Right hindlimb (tissue), 1 donor: ENCODE results near the gene JAGN1.
"Not testable (repeated sequence)": the region's sequence is repeated elsewhere in the genome, so short reads cannot be mapped to it uniquely, and the experiment has no call there.

Experiments used
- DNase-seq: peaks from one replicate; pipeline ENCODE4 v3.0.0-alpha.2; 2018

JAGN1 gene

DNA sequence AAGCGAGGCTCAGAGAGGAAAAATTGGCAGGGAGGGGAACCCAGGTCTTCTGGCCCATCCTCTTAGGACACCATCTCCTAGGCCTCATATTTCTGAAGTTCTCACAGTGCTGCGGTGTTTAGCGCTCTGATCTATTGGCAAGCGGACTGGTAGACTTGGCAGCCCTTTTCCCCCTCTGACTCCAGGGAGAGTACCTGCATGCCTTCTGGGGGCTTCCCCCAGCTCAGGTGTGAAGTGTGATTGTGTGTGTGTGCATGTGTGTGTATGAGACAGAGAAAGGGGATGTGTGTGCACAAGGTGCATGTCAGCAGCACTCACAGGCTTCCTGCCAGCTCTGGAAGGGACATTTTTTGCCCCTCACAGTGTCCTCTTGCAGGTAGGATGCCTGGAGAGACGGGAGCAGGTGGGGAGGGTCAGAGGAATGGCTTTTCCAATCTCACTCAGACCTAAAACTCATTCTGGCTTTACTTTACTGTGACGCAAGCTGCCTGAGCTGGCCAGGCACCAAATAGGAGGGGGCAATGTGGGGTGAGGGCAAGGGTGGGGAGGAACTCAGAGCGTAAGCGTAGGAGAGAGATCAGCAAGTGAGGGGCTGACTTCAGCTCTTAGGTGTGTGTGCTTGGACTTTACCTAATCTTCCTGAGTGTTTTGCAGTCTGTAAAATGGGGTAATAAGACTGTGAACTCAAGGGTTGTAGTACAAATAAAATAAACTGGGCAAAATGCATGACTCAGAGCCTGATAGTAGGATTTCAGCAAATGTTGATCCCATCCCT lies 8.2 kb downstream of the JAGN1 start:
- no peak for DNase-seq

DNA sequence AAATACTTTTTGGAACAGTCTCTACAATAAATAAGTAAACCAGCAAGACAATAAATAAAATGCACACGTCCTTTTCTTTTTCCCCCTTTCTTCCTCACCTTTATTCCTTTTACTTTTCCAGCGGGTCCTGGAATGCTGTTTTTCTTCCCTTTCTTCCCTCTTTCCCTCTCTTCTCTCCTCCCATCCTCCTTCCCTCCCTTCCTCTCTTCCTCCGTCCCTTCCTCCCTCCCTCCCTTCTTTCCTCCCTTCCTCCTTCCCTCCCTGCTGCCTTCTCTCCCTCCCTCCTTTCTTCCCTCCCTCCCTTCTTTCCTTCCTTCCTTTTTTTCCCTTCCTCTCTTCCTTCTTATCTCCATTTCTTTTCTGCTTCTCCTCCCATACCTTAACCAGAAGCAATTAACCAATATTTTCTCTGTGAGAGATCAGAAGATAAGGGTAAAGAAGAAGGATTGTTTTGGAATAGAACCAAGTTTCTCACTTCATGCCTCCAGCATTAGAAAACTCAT lies 8.9 kb downstream of the JAGN1 start:
- no peak for DNase-seq

- not testable (repeated sequence) for DNase-seq
Observed at GRCh38 chr3:9900965-9901415, 10.6 kb downstream of the JAGN1 start.

GRCh38 chr3:9901967-9902366 lies 11.6 kb downstream of the JAGN1 start:
- no peak for DNase-seq

DNA sequence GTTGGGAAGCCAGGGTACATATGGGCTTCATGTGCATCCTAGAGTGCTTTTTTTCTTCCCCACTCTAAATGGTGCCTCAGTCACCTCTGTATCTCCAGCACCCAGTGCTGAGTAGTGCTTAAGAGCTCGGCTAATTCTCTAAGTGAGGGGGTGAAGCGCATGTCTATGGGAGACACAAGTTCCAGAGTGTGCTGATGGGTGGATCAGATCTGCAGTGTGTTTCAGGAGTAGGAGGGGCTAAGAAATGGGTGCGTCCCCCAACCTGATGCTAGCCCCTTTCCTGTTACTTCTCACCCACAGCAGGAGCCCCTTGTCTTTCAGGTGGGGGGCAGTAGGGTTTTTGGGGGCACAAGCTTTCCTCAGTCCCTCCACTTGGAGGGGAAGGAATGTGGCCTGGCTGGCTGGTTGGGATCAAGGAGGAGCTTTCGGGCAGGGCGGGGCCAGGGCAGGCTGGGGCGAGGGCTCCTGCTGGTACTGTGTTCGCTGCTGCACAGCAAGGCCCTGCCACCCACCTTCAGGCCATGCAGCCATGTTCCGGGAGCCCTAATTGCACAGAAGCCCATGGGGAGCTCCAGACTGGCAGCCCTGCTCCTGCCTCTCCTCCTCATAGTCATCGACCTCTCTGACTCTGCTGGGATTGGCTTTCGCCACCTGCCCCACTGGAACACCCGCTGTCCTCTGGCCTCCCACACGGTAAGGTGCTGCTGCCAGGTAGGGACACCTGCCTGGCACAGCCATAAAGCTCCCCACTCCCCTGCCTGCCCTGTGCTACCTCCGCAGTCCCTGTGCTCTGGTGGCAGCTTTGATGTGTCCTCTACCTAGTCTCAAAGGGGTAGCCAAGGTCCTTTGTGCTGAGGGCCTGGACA lies 12.2 kb downstream of the JAGN1 start, which contains the start of gene IL17RE:
Gene IL17RE (plus strand): TSS at position 477 of the 866 bp plus-strand sequence. CDS start 85 bp downstream, at position 562.
- DNase-seq: no peak

DNA sequence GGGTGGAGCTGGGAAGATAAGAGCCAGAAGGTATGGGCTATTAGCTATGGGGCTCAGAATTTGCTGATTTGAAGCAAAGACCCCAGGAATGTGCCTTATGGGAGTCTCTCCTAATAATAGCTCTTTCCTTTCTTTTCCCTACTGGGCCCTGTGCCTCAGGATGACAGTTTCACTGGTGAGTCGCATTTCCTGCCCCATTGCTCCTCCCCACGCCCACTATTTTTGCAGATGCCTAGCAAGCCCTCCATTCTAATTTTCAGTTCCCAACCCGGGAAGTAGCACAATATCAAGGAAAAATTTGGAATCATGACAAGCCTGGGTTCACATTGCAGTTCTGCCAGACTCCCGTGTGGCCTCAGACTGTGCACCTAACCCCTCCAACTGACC lies 12.8 kb downstream of the JAGN1 start:
- no peak for DNase-seq

GRCh38 chr3:9903904-9904303 lies 13.5 kb downstream of the JAGN1 start:
- DNase-seq: no peak

DNA sequence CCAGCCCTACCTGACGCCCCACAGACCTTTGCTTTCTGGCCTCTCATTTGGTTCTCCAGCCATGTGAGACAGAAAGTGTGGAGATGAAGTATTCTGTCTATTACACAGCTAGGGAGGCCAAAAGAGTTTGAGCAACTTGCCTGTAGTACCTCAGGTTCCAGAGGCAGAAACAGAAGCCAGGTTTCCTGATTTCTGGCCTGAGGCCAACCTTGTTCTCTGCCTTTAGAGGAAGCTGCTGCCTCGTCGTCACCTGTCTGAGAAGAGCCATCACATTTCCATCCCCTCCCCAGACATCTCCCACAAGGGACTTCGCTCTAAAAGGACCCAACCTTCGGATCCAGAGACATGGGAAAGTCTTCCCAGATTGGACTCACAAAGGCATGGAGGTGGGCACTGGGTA lies 16.1 kb downstream of the JAGN1 start:
- DNase-seq: no peak

- no peak for DNase-seq
Observed at GRCh38 chr3:9908286-9908685, 17.9 kb downstream of the JAGN1 start.

- DNase-seq: no peak
Observed at GRCh38 chr3:9909221-9910013, 19.0 kb downstream of the JAGN1 start.

- no peak for DNase-seq
Observed at GRCh38 chr3:9911863-9912262, 21.5 kb downstream of the JAGN1 start.

- no peak for DNase-seq
Observed at GRCh38 chr3:9912294-9912935, 22.0 kb downstream of the JAGN1 start.

DNA sequence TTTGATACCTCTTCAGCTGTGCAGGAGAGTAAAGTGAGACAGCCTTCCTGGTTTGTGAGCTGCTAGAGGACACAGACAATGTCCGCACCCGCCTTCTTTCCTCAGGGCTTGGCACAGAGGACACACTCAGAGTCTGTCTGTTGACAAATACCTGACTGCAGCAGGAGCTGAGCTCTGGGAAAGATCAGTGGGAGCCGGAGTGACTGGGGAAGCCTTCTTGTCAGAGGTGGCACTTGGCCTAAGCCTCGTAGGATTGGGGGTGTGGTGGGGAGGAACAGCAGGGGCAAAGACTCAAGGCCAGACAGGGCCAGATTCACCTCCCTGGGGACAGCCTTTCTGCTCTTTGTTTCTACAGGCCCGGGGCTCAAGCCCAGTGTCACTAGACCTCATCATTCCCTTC lies 23.2 kb downstream of the JAGN1 start:
- DNase-seq: no peak

DNA sequence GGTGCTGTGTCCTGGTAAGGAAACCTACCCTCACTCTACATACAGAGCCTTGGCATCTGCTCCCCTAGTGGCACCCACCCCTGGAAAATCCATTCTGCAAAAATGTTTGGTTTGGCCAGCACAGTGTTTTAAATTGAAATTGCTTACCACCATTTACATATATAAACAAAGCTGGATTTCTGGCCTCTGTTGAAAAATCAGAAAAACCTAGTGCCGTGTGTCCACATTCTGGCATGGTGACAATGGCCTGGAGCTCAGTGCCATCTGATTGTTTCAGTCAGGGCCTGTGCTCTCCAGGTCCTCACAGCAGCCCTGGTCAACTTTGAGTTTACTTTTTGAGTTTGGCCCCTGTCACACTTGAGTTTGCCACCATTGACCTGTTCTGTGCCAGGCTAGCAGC lies 23.6 kb downstream of the JAGN1 start:
- no peak for DNase-seq

DNA sequence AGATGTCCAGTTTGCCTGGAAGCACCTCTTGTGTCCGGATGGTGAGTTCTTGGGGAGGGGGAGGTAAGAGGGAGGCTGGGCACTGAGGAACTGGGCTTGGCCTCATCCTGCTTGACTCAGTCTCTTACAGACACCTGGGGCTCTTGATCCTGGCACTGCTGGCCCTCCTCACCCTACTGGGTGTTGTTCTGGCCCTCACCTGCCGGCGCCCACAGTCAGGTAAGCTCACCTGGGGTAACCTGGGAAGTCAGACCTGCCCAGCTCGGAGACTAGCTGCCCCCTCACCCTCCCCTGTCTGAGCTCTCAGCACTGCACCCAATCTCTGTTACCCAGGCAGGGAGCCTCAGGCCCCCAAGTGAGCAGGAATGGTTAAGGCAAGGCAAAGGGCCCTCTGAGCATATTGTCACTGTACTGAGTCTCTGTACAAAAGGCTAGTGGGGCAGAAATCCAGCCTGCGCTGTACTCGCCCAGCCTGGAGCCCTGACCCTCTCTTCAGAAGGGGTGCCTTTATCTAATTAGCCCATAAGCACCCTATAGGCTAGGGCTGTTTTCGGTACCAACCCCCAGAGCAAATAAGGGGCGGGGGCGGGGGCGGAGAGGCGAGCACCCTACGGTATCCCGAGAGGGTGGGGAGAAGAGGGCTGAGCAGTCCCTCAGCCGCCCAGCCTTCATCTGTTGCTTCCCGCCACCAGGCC lies 24.3 kb downstream of the JAGN1 start:
- DNase-seq: no peak

- peak; percentile 90 for DNase-seq
Observed at GRCh38 chr3:9915254-9916141, 25.1 kb downstream of the JAGN1 start.

- DNase-seq: no peak
Observed at GRCh38 chr3:9916346-9916733, 25.9 kb downstream of the JAGN1 start.

DNA sequence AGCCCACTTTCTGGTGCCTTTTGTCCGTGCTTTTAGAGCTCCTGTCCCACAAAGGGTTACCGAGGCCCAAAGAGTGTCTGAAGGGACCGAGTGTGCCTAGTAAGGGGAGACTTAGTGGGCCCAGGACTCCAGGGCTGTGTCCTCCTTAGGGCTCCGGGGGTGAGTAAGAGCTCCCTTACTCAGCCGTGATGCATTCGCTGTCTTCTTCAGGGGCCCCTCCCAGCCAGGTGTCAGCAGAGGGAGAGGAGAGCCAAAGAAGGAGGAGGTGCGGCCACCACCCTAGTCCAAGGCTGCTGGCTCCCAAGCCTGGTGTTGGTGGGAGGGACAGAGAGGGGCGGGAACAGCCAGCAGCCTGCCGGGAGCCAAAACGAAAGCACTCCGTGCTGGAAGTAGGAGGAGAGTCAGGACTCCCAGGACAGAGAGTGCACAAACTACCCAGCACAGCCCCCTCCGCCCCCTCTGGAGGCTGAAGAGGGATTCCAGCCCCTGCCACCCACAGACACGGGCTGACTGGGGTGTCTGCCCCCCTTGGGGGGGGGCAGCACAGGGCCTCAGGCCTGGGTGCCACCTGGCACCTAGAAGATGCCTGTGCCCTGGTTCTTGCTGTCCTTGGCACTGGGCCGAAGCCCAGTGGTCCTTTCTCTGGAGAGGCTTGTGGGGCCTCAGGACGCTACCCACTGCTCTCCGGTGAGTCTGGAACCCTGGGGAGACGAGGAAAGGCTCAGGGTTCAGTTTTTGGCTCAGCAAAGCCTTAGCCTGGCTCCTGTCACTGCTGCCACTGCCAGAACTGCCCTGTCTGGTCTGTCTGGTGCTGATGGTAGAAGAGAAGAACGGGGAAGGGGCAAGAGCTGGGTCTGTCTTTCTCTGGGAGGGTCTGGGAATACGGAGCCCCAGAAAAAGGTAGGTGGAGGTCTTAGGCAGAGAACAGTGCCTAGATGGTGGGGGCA lies 26.6 kb downstream of the JAGN1 start, which contains the start of gene IL17RC:
Gene IL17RC (plus strand): TSS at position 365 of the 947 bp plus-strand sequence. CDS start 218 bp downstream, at position 583.
- peak; percentile 95 for DNase-seq

DNA sequence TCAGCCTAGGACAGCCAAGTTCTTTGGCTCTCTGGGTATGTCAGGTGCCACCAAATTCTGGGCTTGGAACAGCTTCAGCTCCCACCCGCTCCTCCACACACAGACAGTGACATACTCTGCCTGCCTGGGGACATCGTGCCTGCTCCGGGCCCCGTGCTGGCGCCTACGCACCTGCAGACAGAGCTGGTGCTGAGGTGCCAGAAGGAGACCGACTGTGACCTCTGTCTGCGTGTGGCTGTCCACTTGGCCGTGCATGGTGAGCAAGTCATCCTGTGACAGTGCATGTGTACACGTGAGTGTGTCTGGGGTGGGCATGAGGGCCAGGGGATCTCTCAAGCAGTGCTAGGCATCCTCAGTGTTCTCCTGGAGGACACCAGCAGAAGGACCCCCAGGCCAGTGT lies 27.4 kb downstream of the JAGN1 start:
- no peak for DNase-seq
